Measurements from ENCODE around the gene GRK6. TPM values are rescaled to one million over a fixed set of nuclear protein-coding genes. Genes with fewer than 3 reads are reported as not detected.
A peak's percentile ranks its signal among the peaks of the same experiment; 100 is the strongest.

Gene GRK6
- total RNA-seq = 10 to 100 TPM; 19.4 to 26.4 (median 23.2) TPM

DNA sequence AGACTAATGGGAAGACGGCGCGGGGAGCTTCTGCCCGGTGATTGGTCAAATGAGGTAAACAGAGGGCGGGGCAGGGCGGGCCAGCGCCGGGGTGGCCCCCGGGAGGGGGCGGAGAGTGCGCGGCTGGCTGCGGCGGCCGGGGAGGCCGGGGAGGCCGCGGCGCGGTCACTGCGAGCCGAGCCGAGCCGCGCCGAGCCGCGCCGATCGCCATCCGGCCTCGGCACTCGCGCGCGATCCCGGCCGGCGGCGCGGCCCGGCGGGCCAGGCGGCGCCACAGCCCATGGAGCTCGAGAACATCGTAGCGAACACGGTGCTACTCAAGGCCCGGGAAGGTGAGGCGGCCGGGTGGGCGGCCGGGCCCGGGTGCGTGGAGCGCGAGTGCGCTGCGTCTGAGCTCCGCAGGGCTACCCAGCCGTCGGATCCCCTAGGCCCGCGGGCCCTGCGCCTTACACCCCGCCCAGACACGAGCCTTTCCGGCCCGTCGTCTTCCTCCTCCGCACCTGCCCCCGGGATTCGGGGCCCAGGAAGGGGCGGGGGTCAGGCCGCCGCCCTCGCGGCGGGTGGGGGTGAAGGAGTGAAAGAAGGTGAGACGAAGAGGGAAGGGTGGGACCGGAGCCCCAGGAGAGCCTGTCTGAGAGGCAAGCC, at the start of gene GRK6:
TSS of gene GRK6 (plus strand) at position 111 of the 645 bp plus-strand sequence. CDS start at position 281, 170 bp downstream.
- Histone ChIP-seq H3K27me3 (no peaks in the 10 kb centered on the region), H3K36me3 (peaks cover 0 to 17% (median 0%) of the 10 kb centered on the region in 3 donors), H3K4me3 (peak within 1 kb of the TSS; percentile 63 to 99 (median 92)), H3K9me3 (no peaks in the 10 kb centered on the region), H3K27ac (peak within 1 kb of the TSS; percentile 92 to 97 (median 94)), H3K4me1 (peaks cover 0 to 48% (median 36%) of the 10 kb centered on the region in 4 donors)
- TF ChIP-seq, protein P1, sequence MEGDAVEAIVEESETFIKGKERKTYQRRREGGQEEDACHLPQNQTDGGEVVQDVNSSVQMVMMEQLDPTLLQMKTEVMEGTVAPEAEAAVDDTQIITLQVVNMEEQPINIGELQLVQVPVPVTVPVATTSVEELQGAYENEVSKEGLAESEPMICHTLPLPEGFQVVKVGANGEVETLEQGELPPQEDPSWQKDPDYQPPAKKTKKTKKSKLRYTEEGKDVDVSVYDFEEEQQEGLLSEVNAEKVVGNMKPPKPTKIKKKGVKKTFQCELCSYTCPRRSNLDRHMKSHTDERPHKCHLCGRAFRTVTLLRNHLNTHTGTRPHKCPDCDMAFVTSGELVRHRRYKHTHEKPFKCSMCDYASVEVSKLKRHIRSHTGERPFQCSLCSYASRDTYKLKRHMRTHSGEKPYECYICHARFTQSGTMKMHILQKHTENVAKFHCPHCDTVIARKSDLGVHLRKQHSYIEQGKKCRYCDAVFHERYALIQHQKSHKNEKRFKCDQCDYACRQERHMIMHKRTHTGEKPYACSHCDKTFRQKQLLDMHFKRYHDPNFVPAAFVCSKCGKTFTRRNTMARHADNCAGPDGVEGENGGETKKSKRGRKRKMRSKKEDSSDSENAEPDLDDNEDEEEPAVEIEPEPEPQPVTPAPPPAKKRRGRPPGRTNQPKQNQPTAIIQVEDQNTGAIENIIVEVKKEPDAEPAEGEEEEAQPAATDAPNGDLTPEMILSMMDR (IDR thresholded peaks at IDR 0.05) = no peak
- TF ChIP-seq POLR2A (IDR thresholded peaks at IDR 0.05) (peak; percentile 60 to 84), EP300 (IDR thresholded peaks at IDR 0.05) (no peak)
- WGBS, 2 donors = 0 to 1% methylated on average over 28 to 38 of the region's 82 CpGs
- DNase-seq (ENCODE audit: low spot score in 2 of 2) = no peak

DNA sequence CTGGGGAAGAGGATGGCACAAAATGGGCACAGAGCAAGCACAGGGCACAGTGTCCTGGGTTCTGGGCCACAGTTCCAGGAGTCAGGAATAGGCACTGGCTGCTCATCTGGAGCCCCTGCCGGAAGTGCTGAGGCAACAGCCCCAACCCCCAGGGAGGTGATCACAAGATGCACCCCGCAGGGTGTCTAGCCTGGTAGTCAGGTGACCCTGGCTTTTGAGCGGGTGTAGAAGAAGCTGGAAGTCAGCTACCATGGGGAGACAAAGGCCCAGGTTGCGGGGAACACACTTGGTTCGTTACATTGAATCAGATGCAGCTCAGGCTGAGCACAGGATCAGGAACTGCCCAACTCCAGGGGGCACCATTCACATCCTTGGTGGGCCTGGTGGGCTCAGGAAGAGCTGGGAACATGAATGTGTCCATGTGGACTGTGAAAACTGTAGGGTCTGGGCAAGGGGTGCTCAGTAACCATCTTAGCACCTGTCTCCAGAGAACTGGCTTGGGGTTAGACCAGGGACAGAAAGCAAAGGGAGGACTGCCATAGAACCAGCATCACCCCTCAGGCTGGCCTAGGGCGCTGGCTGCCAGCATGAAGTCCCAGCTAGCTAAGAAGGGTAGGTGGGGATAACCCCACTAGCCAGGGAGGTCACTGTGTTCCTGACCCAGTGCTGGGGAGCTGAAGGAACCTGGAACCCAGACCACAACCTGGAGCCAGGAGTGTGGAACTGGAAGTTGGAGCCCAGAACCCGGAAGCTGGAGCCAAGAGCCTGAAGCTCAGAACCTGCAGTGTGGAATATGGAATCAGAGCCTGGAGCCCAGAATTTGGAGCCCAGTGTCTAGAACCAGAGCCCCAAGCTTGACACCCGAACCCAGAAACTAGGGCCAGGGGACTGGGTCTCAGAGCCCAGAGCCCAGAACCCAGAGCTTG, 48.4 kb upstream of the GRK6 start:
- Histone ChIP-seq H3K27ac (no peak overlapping the region), H3K36me3 (no peaks in the 10 kb centered on the region), H3K27me3 (peaks cover 0 to 16% of the 10 kb centered on the region in 2 donors), H3K4me3 (no peak overlapping the region), H3K4me1 (no peaks in the 10 kb centered on the region), H3K9me3 (no peaks in the 10 kb centered on the region)
- no peak for DNase-seq (ENCODE audit: low spot score in 2 of 2)
- TF ChIP-seq POLR2A (IDR thresholded peaks at IDR 0.05) (no peak), EP300 (IDR thresholded peaks at IDR 0.05) (no peak)
- TF ChIP-seq, protein P1 (IDR thresholded peaks at IDR 0.05) = no peak
- 85 to 92% methylated on average over 5 to 8 of the region's 8 CpGs for WGBS, 2 donors

DNA sequence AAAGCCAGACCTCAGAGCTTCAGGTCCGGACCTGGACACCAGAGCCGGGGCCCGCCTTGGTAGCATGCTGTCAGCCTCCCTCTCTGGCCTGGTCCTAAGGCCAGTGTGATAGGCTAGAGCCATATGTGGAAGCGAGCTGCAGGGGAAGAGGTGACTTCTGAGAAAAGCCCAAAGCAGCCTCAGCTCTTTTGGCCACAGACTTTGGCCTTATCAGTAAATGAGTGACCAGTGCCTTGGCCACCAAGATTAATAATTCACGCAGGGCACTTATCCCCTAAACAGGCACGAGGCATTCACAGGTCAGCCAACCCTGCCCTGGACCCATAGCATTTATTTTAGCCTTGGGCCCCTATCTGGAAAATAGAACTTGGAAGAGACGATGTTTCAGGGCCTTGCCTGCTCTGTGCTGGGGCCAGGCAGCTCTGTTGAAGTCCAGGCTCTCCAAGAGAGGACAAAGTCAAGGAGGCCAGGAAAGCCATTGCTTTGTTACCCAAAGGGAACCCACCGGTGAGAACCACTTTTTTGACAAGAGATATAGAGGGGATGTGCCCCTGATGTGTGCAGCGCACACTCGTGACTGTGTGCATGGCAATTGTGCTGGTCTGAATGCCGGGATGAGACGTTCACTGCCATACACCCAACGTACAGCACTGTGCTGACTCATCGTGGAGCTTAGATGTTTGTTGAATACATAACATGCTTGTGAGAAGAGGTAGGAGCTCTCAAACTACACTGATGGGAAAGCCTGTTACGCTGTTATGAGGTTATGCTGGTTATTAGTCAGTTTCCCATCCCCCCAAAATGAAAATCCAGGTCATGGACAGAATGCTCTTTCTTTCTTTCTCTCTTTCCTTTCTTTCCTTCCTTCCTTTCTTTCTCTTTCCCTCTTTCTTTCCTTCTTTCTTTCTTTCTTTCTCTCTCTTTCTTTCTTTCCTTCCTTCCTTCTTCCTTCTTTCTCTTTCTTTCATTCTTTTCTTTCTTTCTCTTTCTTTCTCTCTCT, 47.3 kb upstream of the GRK6 start:
- Histone ChIP-seq H3K4me1 (no peaks in the 10 kb centered on the region), H3K27ac (no peak overlapping the region), H3K36me3 (no peaks in the 10 kb centered on the region), H3K9me3 (no peaks in the 10 kb centered on the region), H3K4me3 (no peak overlapping the region), H3K27me3 (peaks cover 0 to 16% of the 10 kb centered on the region in 2 donors)
- DNase-seq (ENCODE audit: low spot score in 2 of 2) = no peak
- no peak for TF ChIP-seq EP300 (IDR thresholded peaks at IDR 0.05)
- TF ChIP-seq, protein P1 (IDR thresholded peaks at IDR 0.05) = no peak
- 76 to 78% methylated on average over 15 of the region's 15 CpGs for WGBS, 2 donors

DNA sequence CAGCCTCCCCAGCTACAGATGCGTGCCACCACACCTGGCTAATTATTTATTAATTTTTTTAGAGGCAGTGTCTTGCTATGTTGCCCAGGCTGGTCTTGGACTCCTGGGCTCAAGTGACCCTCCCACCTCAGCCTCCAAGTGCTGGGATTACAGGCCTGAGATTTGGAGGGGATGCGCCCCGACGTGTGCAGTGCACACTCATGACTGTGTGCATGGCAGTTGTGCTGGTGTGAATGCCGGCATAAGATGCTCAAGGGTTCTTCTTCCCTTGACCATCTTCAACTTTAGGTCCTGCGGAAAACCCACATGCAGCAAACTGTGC, 45.7 kb upstream of the GRK6 start:
- 91 to 94% methylated on average over 6 of the region's 6 CpGs for WGBS, 2 donors
- H3K27me3 ChIP-seq = peaks cover 0 to 29% of the 10 kb centered on the region in 2 donors
- H3K27ac ChIP-seq = no peak overlapping the region
- no peaks in the 10 kb centered on the region for H3K4me1 ChIP-seq
- TF ChIP-seq EP300 (IDR thresholded peaks at IDR 0.05) = no peak
- no peak for TF ChIP-seq POLR2A (IDR thresholded peaks at IDR 0.05)
- TF ChIP-seq, protein P1 (IDR thresholded peaks at IDR 0.05) = no peak
- no peaks in the 10 kb centered on the region for H3K36me3 ChIP-seq
- DNase-seq (ENCODE audit: low spot score in 2 of 2) = no peak
- no peak overlapping the region for H3K4me3 ChIP-seq
- H3K9me3 ChIP-seq = no peaks in the 10 kb centered on the region

Measured in tibial nerve (tissue), 4 donors.